Suppressor macrophage (primary cell): ENCODE results near the gene GPC1.

ENCODE experiments used
- DNase-seq, 4 experiments: peaks; one replicate each; pipeline ENCODE4 v3.0.0-alpha.2; 2020 to 2022

Gene GPC1

GRCh38 chr2:240397924-240398645, 37.4 kb upstream of the GPC1 start:
- DNase-seq, result no peak

GRCh38 chr2:240398661-240399267, 36.7 kb upstream of the GPC1 start:
- no peak for DNase-seq

- no peak for DNase-seq
These were observed 35.8 kb upstream of the GPC1 start for GRCh38 chr2:240399419-240400324.

GRCh38 chr2:240400371-240401161, 34.9 kb upstream of the GPC1 start:
- DNase-seq, result no peak

GRCh38 chr2:240401308-240401707, 34.2 kb upstream of the GPC1 start:
- no peak for DNase-seq

- DNase-seq, result no peak
These were observed 33.5 kb upstream of the GPC1 start for GRCh38 chr2:240401781-240402551.

- DNase-seq, result no peak
These were observed 32.7 kb upstream of the GPC1 start for GRCh38 chr2:240402566-240403272.

GRCh38 chr2:240403396-240404104, 31.9 kb upstream of the GPC1 start:
- DNase-seq, result no peak

- no peak for DNase-seq
These were observed 31.1 kb upstream of the GPC1 start for GRCh38 chr2:240404174-240404852.

- DNase-seq, result no peak
These were observed 30.3 kb upstream of the GPC1 start for GRCh38 chr2:240405133-240405532.

- no peak for DNase-seq
These were observed 29.7 kb upstream of the GPC1 start for GRCh38 chr2:240405684-240406313.

GRCh38 chr2:240407090-240407489, 28.4 kb upstream of the GPC1 start:
- no peak for DNase-seq

GRCh38 chr2:240410004-240410403, 25.5 kb upstream of the GPC1 start:
- DNase-seq, result no peak

- DNase-seq, result no peak
These were observed 24.7 kb upstream of the GPC1 start for GRCh38 chr2:240410808-240411207.

GRCh38 chr2:240411261-240412160, 24.0 kb upstream of the GPC1 start:
- DNase-seq, result no peak

GRCh38 chr2:240412211-240412861, 23.1 kb upstream of the GPC1 start:
- no peak for DNase-seq

- DNase-seq, result no peak
These were observed 22.3 kb upstream of the GPC1 start for GRCh38 chr2:240412975-240413812.
